ENCODE data around the gene SPTB.

Gene SPTB

GRCh38 chr14:64760916-64761315, 118.8 kb downstream of the SPTB start:
- H3K4me3 ChIP-seq (ENCODE audit: low read length), result no peak overlapping the region

DNA sequence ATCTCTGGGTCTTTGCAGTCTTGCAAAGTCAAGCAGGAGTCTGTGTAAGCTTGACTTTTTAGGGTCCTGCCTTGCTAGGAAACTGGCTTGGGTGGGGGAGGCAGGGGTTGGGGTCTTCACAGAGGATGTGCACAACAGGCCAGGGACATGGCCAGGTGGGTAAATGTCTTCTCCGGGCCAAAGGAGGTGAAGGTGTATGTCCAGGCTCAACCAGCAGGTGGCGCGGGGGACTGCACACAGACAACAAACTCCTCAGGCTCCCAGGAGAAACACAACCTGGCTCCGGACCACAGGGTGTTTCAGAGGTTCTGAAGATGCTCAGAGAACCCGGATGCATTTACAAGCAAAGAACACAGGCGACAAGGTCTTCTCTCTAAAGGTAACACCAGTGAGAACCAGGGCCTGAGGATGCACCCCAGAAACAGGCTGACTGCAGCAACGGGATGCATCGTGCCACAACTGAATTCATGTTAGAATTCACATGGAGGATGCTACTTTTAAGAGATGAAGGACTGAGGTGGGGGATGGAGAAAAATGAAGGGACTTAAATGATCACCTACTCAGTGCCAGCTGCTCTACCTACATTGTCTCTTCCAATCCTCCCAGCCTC, 119.5 kb downstream of the SPTB start:
- no peak for TF ChIP-seq ZNF274 (IDR thresholded peaks at IDR 0.05; ENCODE audit: low read depth, low read length)
- no peak overlapping the region for H3K4me3 ChIP-seq (ENCODE audit: low read length)

More at GRCh38 chr14:64760916-64761315, 118.8 kb downstream of the SPTB start:
- TF ChIP-seq ZNF274 (IDR thresholded peaks at IDR 0.05; ENCODE audit: low read depth, low read length), result no peak

- no peak for TF ChIP-seq ZNF274 (IDR thresholded peaks at IDR 0.05; ENCODE audit: low read depth, low read length)
These were observed 120.2 kb downstream of the SPTB start for GRCh38 chr14:64759555-64759938.

GRCh38 chr14:64758691-64759554, 120.8 kb downstream of the SPTB start:
- H3K4me3 ChIP-seq (ENCODE audit: low read length), result no peak overlapping the region
- no peak for TF ChIP-seq ZNF274 (IDR thresholded peaks at IDR 0.05; ENCODE audit: low read depth, low read length)

More at GRCh38 chr14:64759555-64759938, 120.2 kb downstream of the SPTB start:
- H3K4me3 ChIP-seq (ENCODE audit: low read length), result no peak overlapping the region

- TF ChIP-seq ZNF274 (IDR thresholded peaks at IDR 0.05; ENCODE audit: low read depth, low read length), result no peak
- H3K4me3 ChIP-seq (ENCODE audit: low read length), result no peak overlapping the region
These were observed 121.6 kb downstream of the SPTB start for GRCh38 chr14:64758025-64758521.

GRCh38 chr14:64757601-64758000, 122.1 kb downstream of the SPTB start:
- H3K4me3 ChIP-seq (ENCODE audit: low read length), result no peak overlapping the region
- TF ChIP-seq ZNF274 (IDR thresholded peaks at IDR 0.05; ENCODE audit: low read depth, low read length), result no peak

DNA sequence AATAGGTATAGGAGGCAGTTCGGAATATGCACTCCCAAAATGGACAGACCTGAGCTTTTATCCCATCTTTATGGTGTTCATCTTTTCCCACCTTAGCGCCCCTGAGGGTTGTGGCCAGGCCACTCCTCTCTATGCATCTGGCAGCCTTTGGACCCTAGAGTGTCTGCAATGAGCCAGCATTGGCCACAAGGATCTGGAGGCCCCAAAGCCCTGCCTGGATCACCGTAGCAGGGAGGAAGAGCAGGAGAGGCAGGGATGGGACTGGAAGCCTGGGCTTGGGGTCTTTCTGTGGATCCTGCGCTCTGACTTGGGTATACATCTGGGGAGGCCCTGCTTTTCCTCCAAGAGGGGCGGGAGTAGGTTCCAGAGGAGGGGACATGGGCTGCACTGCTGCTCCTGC, 123.0 kb downstream of the SPTB start:
- H3K4me3 ChIP-seq (ENCODE audit: low read length), result no peak overlapping the region
- TF ChIP-seq ZNF274 (IDR thresholded peaks at IDR 0.05; ENCODE audit: low read depth, low read length), result no peak

GRCh38 chr14:64755781-64756221, 123.9 kb downstream of the SPTB start:
- no peak overlapping the region for H3K4me3 ChIP-seq (ENCODE audit: low read length)
- TF ChIP-seq ZNF274 (IDR thresholded peaks at IDR 0.05; ENCODE audit: low read depth, low read length), result no peak

- TF ChIP-seq ZNF274 (IDR thresholded peaks at IDR 0.05; ENCODE audit: low read depth, low read length), result no peak
- H3K4me3 ChIP-seq (ENCODE audit: low read length), result no peak overlapping the region
These were observed 125.0 kb downstream of the SPTB start for GRCh38 chr14:64754685-64755084.

DNA sequence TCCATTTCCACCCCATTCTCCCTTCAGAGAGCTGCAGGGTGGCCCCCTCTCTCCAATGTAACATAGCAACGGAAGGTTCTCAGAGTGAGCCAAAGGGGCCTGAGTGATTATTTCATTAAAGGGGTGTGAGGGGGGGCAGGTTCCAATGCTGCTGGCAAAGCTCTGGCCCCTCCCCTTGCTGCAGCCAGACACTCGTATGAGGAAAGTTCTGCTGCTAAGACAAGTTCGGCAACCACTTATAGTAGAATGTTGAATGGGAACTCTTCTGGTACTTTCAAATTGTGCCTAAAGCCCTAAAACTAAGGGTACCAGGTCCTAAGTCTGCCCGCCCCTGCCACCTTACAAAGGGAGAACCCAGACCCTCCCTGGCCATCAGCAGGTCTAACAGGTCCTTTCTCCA, 125.7 kb downstream of the SPTB start:
- TF ChIP-seq ZNF274 (IDR thresholded peaks at IDR 0.05; ENCODE audit: low read depth, low read length), result no peak
- H3K4me3 ChIP-seq (ENCODE audit: low read length), result no peak overlapping the region

- no peak overlapping the region for H3K4me3 ChIP-seq (ENCODE audit: low read length)
- no peak for TF ChIP-seq ZNF274 (IDR thresholded peaks at IDR 0.05; ENCODE audit: low read depth, low read length)
These were observed 126.3 kb downstream of the SPTB start for GRCh38 chr14:64753374-64753773.

DNA sequence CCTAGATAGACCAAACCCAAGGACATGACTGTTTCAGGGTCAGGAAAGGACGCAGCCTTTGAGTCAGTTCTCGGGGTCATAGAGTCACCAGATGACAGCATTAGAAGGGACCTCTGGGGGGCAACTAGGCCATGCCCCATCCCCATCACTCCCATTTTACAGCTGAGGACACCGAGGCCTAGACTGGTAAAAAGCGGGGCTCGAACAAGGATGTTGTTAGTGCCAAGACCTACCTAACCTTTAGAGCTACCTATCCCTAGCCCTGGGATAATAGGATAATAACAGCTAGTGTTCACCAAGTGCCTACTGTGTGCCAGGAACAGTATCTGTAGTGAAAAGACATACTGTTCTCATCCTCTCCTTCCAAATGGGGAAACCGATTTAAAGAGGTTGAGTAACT, 126.8 kb downstream of the SPTB start:
- no peak for TF ChIP-seq ZNF274 (IDR thresholded peaks at IDR 0.05; ENCODE audit: low read depth, low read length)
- H3K4me3 ChIP-seq (ENCODE audit: low read length), result no peak overlapping the region

GRCh38 chr14:64748995-64749714, 130.6 kb downstream of the SPTB start:
- no peak overlapping the region for H3K4me3 ChIP-seq (ENCODE audit: low read length)
- no peak for TF ChIP-seq ZNF274 (IDR thresholded peaks at IDR 0.05; ENCODE audit: low read depth, low read length)

DNA sequence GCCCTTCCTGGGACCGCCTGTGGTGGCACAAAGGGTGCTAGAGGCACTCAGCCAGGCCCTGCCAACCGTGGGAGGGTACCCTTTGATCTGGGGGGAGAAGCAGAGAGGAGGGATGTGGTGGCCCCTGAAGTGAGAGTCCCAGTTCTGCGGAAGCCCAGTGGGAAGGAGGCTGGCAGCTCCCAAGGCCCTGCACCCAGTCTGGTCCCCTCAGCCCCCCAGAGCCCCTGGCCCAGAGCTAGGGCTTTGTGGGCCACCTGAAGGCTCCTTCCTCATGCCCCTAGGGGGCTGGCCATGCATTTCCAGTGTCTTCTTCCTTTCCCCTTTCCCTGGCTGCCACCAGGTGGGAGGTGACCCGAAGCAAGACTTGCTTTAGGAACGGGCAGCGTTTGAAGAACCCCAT, 131.2 kb downstream of the SPTB start:
- TF ChIP-seq ZNF274 (IDR thresholded peaks at IDR 0.05; ENCODE audit: low read depth, low read length), result no peak
- no peak overlapping the region for H3K4me3 ChIP-seq (ENCODE audit: low read length)
